IPS DF 19.7 (cell line): Measurements from ENCODE around the gene MB.
"Not testable (repeated sequence)": the region's sequence is repeated elsewhere in the genome, so short reads cannot be mapped to it uniquely, and the experiment has no call there.

Experiments
- DNase-seq: peaks from one replicate; pipeline ENCODE4 v3.0.0-alpha.2; 2013; ENCODE audit warnings: low read depth, low spot score

MB gene

GRCh38 chr22:35617137-35617755 is at the start of gene MB:
TSS of gene MB (minus strand) at chr22:35617329. CDS start at chr22:35617257, 72 bp downstream.
- no peak for DNase-seq

- not testable (repeated sequence) for DNase-seq
These were observed 49.6 kb upstream of the MB start for GRCh38 chr22:35666699-35667098.

- no peak for DNase-seq
These were observed 47.9 kb upstream of the MB start for GRCh38 chr22:35664955-35665587.

DNA sequence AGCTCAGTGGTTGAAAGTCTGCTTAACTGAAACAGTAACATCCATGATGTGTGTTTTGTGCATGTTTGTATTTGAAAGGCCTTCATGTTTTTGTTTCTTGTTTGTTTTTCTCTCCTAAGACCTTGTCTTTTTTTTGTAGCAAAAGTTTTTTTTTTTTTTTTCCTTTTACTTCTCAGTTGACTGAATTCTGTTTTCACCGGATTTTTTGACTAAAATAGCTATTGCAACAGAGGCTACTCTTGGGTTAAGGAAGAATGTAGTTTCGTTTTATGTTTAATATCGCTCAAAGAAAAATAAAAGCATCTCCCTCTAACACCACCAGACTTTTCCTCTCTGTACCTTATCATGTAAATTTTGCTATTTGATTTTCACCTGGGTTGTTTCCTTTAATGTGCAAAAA is 46.2 kb upstream of the MB start:
- DNase-seq = no peak

DNA sequence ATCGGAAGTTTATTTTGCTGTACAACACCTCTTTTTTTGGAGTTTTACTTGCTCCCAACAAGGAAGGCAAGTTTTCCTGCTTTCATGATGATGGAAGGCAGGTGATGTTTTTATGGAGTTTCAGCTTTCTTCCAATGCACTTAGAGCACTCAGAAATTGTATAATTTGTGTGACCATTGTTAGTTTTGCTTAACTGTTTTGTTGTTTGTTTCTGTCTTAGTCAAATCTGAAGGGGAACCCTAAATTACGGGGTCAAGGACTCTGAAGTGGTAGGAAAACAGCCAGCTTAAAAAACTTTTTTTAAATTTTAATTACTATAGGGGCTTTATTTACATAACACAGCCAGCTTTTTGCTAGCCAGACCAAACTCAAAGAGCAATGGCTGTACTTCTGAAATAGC is 45.8 kb upstream of the MB start:
- DNase-seq = no peak

DNA sequence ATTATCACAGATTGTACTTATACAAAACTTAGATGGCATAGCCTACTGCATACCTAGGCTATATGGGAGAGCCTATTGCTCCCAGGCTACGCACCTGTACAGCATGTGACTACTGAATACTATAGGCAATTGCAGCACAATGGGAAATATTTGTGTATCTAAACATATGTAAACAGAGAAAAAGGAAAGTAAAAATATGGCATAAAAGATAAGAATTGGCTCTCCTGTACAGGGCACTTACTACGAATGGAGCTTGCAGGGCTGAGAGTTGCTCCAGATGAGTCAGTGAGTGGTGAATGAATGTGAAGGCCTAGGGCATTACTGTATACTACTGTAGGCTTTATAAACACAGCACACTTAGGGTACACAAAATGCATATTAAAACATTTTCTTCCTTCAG is 44.3 kb upstream of the MB start:
- DNase-seq = no peak

DNA sequence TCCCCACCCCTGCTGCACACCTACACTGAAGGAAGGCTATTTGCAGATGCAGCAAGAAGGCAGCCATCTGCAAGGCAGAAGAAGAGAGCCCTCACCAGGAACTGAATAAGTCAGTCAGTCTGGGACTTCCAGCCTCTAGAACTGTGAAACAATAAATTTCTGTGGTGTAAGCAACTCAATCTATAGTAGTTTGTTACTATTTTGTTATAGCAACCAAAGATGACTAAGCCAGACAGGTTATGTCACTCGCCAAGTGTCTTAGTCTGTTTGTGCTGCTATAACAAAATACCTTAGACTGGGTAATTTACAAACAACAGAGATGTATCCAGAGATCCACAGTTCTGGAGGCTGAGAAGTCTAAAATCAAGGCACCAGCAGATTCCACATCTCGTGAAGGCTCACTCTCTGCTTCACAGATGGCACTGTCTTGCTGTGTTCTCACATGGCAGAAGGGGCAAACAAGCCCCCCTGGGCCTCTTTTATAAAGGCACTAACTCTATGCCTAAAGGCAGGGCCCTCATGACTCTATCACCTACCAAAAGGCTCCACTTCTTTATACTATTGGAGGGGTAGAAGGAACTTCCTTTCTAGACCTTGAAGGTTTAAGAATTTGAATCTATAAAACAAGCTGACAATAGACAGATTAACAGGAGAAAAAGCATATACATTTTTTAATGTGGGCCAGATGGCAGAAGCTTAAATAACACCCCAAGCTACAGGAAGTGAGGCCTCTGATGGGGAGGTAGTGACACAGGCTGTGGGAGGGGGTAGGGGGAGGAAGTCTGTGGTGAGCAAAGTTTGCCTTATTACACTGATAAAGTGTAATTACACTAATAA is 43.4 kb upstream of the MB start:
- DNase-seq = no peak

DNA sequence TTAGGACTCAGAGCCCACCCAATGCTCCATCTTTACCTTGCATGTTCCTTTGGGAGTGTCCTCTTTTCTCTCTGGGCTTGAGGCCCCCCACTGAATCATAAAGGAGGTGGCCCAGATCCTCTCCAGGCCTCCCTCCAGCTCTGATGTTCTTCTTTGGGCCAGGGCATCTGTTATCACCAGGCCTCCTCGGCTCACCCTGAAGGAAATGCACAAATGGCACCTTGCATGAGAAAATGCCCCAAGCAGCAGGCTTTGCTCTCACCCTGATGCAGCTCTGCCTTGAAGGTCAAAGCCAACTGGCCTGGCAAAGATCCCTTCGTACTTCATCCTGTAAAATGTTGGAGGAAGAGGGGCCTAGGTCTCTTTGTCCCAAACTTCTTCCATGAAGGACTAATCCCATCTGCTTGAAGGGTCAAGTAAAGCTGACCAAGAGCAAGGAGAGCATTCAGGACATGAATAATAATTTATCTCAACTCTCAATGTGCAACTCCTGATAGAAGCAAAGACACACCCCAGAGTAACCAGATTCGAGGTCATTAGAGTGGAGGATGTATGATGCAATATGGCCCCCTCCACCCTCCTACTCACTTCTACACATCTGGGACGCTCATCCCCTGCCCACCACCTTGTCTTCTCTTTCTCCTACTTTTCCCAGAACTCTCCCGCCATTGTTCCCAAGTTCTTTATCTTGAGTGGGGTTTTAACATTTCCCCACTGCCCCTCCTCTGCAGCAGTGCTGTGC is 40.6 kb upstream of the MB start:
- DNase-seq = no peak

GRCh38 chr22:35656284-35656752 is 39.2 kb upstream of the MB start:
- no peak for DNase-seq

DNA sequence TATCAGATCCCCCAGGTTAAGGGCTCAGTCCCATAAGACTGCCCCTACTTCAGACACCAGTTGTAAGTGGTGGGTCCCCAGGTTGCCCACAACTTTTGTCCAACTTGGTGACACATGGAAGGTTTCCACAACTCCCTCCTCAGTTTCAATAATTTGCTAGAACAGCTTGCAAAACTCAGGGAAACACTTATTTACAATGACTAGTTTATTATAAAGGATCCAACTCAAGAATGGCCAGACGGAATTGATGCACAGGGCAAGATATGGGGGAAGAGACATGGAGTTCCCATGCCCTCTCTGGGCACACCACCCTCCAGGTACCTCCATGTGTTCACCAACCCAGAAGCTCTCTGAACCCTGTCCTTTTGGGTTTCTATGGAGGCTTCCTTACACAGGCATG is 36.7 kb upstream of the MB start:
- DNase-seq = no peak

- no peak for DNase-seq
These were observed 34.0 kb upstream of the MB start for GRCh38 chr22:35651085-35651484.

DNA sequence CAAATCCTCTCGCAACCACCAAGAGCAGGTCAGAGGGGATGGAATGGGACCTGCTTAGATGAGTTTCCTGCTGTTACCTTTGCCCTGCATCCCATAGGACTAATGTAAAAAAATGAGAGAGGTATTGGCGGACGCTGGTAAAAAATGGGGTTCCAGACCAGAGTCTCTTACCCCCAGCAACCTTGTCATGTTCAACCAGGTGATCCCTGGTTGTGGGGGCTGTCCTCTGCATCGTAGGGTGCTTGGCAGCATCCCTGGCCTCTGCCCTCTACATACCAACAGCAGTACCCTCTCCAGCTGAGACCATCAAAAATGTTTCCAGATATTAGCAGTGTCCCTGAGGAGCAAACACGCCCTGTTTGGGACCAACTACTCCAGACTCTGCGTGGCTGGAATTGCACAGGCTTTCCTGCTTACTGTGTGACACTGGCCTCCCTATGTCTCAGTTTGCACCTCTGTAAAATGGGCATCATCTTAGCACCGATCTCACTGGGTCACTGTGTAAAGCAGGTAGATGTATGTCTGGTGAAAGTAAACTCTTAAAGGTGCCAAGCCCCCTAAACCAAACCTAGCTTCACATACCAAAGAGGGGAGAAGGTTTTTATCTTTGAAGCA is 32.6 kb upstream of the MB start:
- no peak for DNase-seq

DNA sequence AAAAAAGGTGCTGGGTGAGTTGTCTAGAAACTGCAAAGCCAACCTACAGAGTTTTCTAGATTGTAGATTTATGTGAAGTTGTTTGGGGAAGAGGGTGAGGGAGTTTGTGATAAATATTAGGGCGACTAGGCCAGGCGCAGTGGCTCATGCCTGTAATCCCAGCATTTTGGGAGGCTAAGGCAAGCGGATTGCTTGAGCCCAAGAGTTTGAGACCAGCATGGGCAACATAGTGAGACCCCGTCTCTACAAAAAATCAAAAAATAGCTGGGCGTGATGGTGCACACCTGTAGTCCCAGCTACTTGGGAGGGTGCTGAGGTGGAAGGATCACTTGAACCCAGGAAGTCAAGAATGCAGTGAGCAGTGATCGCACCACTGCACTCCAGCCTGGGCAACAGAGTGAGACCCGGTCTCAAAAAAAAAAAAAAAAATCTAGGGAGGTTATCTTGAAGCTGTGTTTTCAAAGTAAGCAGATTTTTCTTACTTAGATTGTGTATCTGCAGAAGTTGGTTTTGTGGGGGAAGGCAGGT is 32.0 kb upstream of the MB start:
- DNase-seq = no peak

- DNase-seq = no peak
These were observed 31.2 kb upstream of the MB start, which contains the start of gene APOL6 for GRCh38 chr22:35648066-35649025. TSS of gene APOL6 (plus strand) at chr22:35648446. CDS start at chr22:35656426, 7,980 bp downstream.

DNA sequence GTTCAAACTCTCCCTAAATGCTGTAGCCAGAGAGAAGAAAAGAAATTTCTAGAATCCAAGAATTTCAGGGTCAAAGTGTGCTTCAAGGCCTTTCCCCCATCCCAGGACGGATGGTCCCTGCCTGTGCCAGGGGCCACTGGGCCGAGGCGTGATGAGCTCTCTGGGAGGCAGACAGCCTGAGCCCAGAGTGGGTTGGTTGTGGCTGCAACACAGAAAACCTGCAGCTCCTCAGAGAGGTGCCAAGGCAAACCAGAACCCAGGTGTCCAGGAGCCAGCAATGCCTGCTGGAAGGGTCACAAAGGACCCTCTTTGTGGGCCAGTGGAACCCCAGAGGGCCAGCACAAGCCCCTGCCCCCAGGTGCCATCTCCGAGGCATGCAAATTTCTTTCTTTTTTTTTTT is 28.5 kb upstream of the MB start:
- DNase-seq = no peak

GRCh38 chr22:35643991-35644390 is 26.9 kb upstream of the MB start:
- DNase-seq = no peak

GRCh38 chr22:35642305-35642741 is 25.2 kb upstream of the MB start:
- no peak for DNase-seq

- no peak for DNase-seq
These were observed 24.5 kb upstream of the MB start for GRCh38 chr22:35641494-35642120.

DNA sequence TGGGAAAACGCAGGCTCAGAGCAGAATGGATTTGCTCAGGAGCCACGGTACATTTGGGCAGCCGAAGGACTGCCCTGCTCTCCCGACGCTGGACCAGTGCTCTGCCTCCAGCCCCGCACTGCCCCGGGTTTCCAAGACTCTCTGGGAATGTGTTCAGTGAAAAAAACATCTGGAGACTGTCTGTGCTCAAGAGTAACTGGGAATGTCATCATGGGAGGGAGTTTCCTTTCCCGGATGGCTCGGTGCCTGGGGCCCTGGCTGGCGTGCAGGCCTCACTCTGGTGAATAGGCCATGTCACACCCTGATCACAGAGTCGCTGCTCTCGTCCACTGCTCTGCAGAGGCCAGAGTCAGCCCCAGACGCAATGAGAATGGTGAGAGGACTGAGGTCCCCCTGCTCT is 21.3 kb upstream of the MB start:
- DNase-seq = no peak
